GM12878 (cell line): ENCODE data around the gene HOOK2. TPM values are rescaled to one million over a fixed set of nuclear protein-coding genes. Genes with fewer than 3 reads are reported as not detected.

ENCODE experiments used
- ATAC-seq: fragments of 200-7000 bp; cut with Tn5 transposase; 3 replicates; pipeline ENCODE4 v1.9.1; 2020; ENCODE audit warnings: mild to moderate bottlenecking, moderate library complexity
- BruUV-seq: library from RNA; stranded (reverse); fragments of 400-500 nt; replicated peaks from 2 replicates; lab custom pipeline; 2021; lab: Mats Ljungman, UMichigan
- CTCF ChIA-PET: fragments of 300-600 bp; sonication (Branson Sonifier 250); formaldehyde crosslinking; extraction: SDS; loops from one replicate; lab custom pipeline; 2021; ENCODE audit warnings: inconsistent platforms; lab: Yijun Ruan, JAX
- POLR2A ChIA-PET: fragments of 350-600 bp; formaldehyde crosslinking; extraction: SDS; loops from one replicate; lab custom pipeline; 2021; ENCODE audit warnings: inconsistent platforms; lab: Charles Lee
- RAD21 ChIA-PET: fragments of 300-600 bp; sonication (Branson Sonifier 250); formaldehyde crosslinking; loops from one replicate; lab custom pipeline; 2023; ENCODE audit warnings: antibody characterized with exemption; ENCODE audit not compliant: unreplicated experiment; lab: Charles Lee
- SMC1A ChIA-PET: fragments of 300-600 bp; sonication (Branson Sonifier 250); formaldehyde crosslinking; loops from one replicate; lab custom pipeline; 2023; ENCODE audit not compliant: unreplicated experiment, uncharacterized antibody; lab: Charles Lee
- DNase-seq: peaks from one replicate; pipeline ENCODE4 v3.0.0-alpha.2; 2011; ENCODE audit warnings: low read depth, low spot score
- FAIRE-seq: peaks from 3 replicates; lab custom pipeline; 2011; peaks lifted over from hg19 to GRCh38; lab: Jason Lieb, UNC
- H2AFZ ChIP-seq: 2 replicates; pipeline ENCODE4 v1.6.0; 2011; ENCODE audit warnings: low read depth, low read length, control low read depth; ENCODE audit not compliant: control insufficient read depth
- H3K27ac ChIP-seq: 2 replicates; pipeline ENCODE4 v1.5.1; 2011; ENCODE audit warnings: control low read depth; ENCODE audit not compliant: control insufficient read depth, insufficient read depth
- H3K27me3 ChIP-seq, 2 experiments: replicated peaks in 1 of 2; 2 replicates each; pipeline versions ENCODE4 v1.6.0 to v1.6.1; 2011; ENCODE audit warnings: low read length in 1 of 2; ENCODE audit not compliant: control insufficient read depth in 2 of 2, insufficient read depth in 2 of 2
- H3K36me3 ChIP-seq, 2 experiments: 2 replicates each; pipeline ENCODE4 v1.5.1; 2011; ENCODE audit warnings: low read length in 1 of 2; ENCODE audit not compliant: control insufficient read depth in 2 of 2, insufficient read depth in 2 of 2
- H3K4me1 ChIP-seq: 2 replicates; pipeline ENCODE4 v1.6.1; 2011; ENCODE audit warnings: mild to moderate bottlenecking, low read length, moderate library complexity, mixed read lengths; ENCODE audit not compliant: control insufficient read depth, insufficient read depth
- H3K4me2 ChIP-seq: 2 replicates; pipeline ENCODE4 v1.6.0; 2011; ENCODE audit warnings: control low read depth; ENCODE audit not compliant: control insufficient read depth, insufficient read depth
- H3K4me3 ChIP-seq: fragments of 200-600 bp; sonication (generic); 2 replicates; pipeline ENCODE4 v1.5.1; 2016
- H3K79me2 ChIP-seq: 2 replicates; pipeline ENCODE4 v1.6.0; 2011; ENCODE audit warnings: low read length; ENCODE audit not compliant: control insufficient read depth, insufficient read depth
- H3K9ac ChIP-seq: 2 replicates; pipeline ENCODE4 v1.8.0; 2011; ENCODE audit warnings: low read length, control low read depth, mixed read lengths; ENCODE audit not compliant: control insufficient read depth, insufficient read depth
- H3K9me3 ChIP-seq: replicated peaks from 3 replicates; pipeline ENCODE4 v1.5.1; 2011; ENCODE audit warnings: mild to moderate bottlenecking, low read length; ENCODE audit not compliant: control insufficient read depth, insufficient read depth
- H4K20me1 ChIP-seq: 2 replicates; pipeline ENCODE4 v1.6.0; 2011; ENCODE audit not compliant: control insufficient read depth, insufficient read depth
- ATF7 ChIP-seq: fragments of 450-650 bp; IDR thresholded peaks from 2 replicates; pipeline ENCODE4 v1.6.1; 2016; ENCODE audit warnings: low read depth, mild to moderate bottlenecking
- BHLHE40 ChIP-seq, 2 experiments: fragments of 450-650 bp in 1 of 2; IDR thresholded peaks; 2 replicates each; pipeline ENCODE4 v1.6.1; 2011 to 2017; ENCODE audit warnings: low read depth in 2 of 2, borderline replicate concordance in 1 of 2, improper control_type of control experiment in 1 of 2, low read length in 1 of 2, mild to moderate bottlenecking in 1 of 2
- EZH2 ChIP-seq: IDR thresholded peaks from 2 replicates; pipeline ENCODE4 v1.6.1; 2012; ENCODE audit warnings: low read depth, mild to moderate bottlenecking, control low read depth, inconsistent platforms, low read length, borderline replicate concordance; ENCODE audit not compliant: control insufficient read depth
- KAT2A ChIP-seq: conservative IDR thresholded peaks from 2 replicates; pipeline ENCODE4 v1.6.1; 2011; ENCODE audit warnings: low read depth, low read length; ENCODE audit not compliant: control insufficient read depth
- NR2C1 ChIP-seq: fragments of 450-650 bp; IDR thresholded peaks from 2 replicates; pipeline ENCODE4 v1.6.1; 2017; ENCODE audit warnings: antibody characterized with exemption, mild to moderate bottlenecking, moderate library complexity
- POLR2A ChIP-seq: IDR thresholded peaks from 2 replicates; pipeline ENCODE4 v1.6.1; 2011; ENCODE audit warnings: low read depth, mild to moderate bottlenecking, low read length
- RAD51 ChIP-seq: fragments of 450-650 bp; IDR thresholded peaks from 2 replicates; pipeline ENCODE4 v1.6.1; 2016; ENCODE audit warnings: moderate library complexity, mild to moderate bottlenecking, inconsistent platforms
- RCOR1 ChIP-seq: conservative IDR thresholded peaks from 2 replicates; pipeline ENCODE4 v1.6.1; 2012; ENCODE audit warnings: low read depth, low read length, improper control_type of control experiment
- RELA ChIP-seq: fragments of 450-650 bp; IDR thresholded peaks from 2 replicates; pipeline ENCODE4 v1.8.0; 2014; ENCODE audit warnings: borderline replicate concordance; ENCODE audit not compliant: partially characterized antibody
- SIX5 ChIP-seq: IDR thresholded peaks from 2 replicates; pipeline ENCODE4 v1.6.1; 2011; ENCODE audit warnings: mild to moderate bottlenecking, low read depth, low read length, moderate library complexity; ENCODE audit not compliant: severe bottlenecking
- SMARCA5 ChIP-seq: fragments of 450-650 bp; IDR thresholded peaks from 2 replicates; pipeline ENCODE4 v1.6.1; 2017; ENCODE audit warnings: mild to moderate bottlenecking
- TCF12 ChIP-seq: IDR thresholded peaks from 2 replicates; pipeline ENCODE4 v1.6.1; 2011; ENCODE audit warnings: low read depth, mild to moderate bottlenecking, low read length
- WGBS: methylation state at CpG from one replicate; pipeline ENCODE4 v1.1.6; 2016; ENCODE audit warnings: low lambda C conversion rate; ENCODE audit not compliant: insufficient replicate concordance, insufficient coverage; ENCODE audit errors: missing lambda C conversion rate; 5-methylcytosine and 5-hydroxymethylcytosine counted together
- in situ Hi-C: fragments of 300-500 bp; cut with MboI; formaldehyde crosslinking; loops from 9 replicates; pipeline ENCODE4 v1.14.3; 2018; ENCODE audit warnings: mixed read lengths
- intact Hi-C: fragments of 100-400 bp; cut with micrococcal nuclease; formaldehyde crosslinking; loops from one replicate; pipeline ENCODE4 v1.14.2; 2022; ENCODE audit not compliant: unreplicated experiment
- polyA plus RNA-seq, 11 experiments: library from polyadenylated mRNA; depleted of rRNA in 4 of 11; unstranded in 6 of 11; stranded (reverse) in 5 of 11; fragments of >200 nt; fragmentation: Nextera tagmentation in 4 of 11; fragmentation: Illumina TruSeq in 1 of 11; extraction: Ambion mirVana in 4 of 11; extraction: Trizol in 1 of 11; gene quantifications; 1 replicate in 1 of 11; 2 replicates in 10 of 11; pipeline versions ENCODE4 v1.2.1 to v1.2.3, GENCODE V29; 2011 to 2016; ENCODE audit warnings: inconsistent platforms in 2 of 11, missing spikeins in 2 of 11, low read depth in 1 of 11
- total RNA-seq, 4 experiments: library from RNA; depleted of rRNA in 3 of 4; stranded (reverse); fragments of >200 nt in 3 of 4; fragmentation: Illumina TruSeq in 1 of 4; extraction: Trizol in 1 of 4; gene quantifications; 2 replicates each; pipeline versions ENCODE4 v1.2.1 to v1.2.3, GENCODE V29; 2013 to 2021
- TF ChIP-seq, protein P1 (sequence below): IDR thresholded peaks from 2 replicates; pipeline ENCODE4 v1.6.1; 2011; ENCODE audit warnings: low read depth, low read length, improper control_type of control experiment, borderline replicate concordance
- TF ChIP-seq, protein P2 (sequence below): fragments of 450-650 bp; IDR thresholded peaks from 2 replicates; pipeline ENCODE4 v1.6.1; 2018; ENCODE audit warnings: mild to moderate bottlenecking, low read depth, moderate library complexity; ENCODE audit not compliant: partially characterized antibody
- TF ChIP-seq, protein P3 (sequence below): IDR thresholded peaks from 2 replicates; pipeline ENCODE4 v1.6.1; 2011; ENCODE audit warnings: low read depth, mild to moderate bottlenecking, low read length, moderate library complexity, borderline replicate concordance; ENCODE audit errors: extremely low read depth

HOOK2 gene
- total and polyA plus RNA-seq, 10 of the 15 experiments (the other 5 are each of a cell fraction or from before 2014, with no cell fraction given), result 1.5 to 9.6 (median 6.2) TPM

DNA sequence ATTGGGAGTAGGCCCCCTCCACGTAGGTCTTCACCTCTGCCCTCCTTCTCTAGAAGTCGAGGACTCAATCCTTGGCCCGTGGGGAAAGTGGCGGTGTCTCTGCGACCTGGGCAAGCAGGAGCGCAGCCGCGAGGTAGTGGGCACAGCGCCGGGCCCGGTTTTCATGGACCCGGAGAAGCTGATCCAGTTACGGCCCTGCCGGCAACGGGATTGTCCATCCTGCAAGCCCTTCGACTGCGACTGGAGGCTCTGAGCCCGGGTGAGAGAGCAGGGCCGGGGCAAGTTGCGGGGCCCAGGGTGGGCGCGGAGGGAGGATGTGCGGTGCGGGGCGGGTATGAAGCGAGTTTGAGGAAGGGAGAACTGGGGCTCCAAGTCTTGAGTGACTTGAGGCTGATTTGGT lies 28.7 kb upstream of the HOOK2 start:
- no peak overlapping the region for H3K4me3 ChIP-seq
- ATAC-seq (no peak), DNase-seq (no peak), FAIRE-seq (no peak)
- in situ Hi-C loops, result no loop called here
- H4K20me1 ChIP-seq, result no peaks in the 10 kb centered on the region
- ChIA-PET SMC1A (interaction anchor here (0.9 kb wide), 1 partner anchor 42 kb away, joined by 3 read pairs; no protein-coding TSS in a partner anchor), CTCF (interaction anchor here (1.1 to 12.9 kb wide), 3 partner anchors 26 to 41 kb away, joined by 3 to 426 read pairs (median 18); no protein-coding TSS in a partner anchor), RAD21 (no interaction called here), POLR2A (interaction anchor here (0.7 to 0.9 kb wide), 2 partner anchors 9 to 1918 kb away, joined by 5 read pairs; no protein-coding TSS in a partner anchor)
- 71% methylated on average over 19 of the region's 26 CpGs for WGBS
- peaks cover 20% of the 10 kb centered on the region for H3K79me2 ChIP-seq
- H3K4me1 ChIP-seq, result peaks cover 19% of the 10 kb centered on the region
- no peak overlapping the region for H3K9ac ChIP-seq
- H3K4me2 ChIP-seq, result no peak overlapping the region
- no peak overlapping the region for H3K27ac ChIP-seq
- intact Hi-C loops, result no loop called here
- BruUV-seq, result no TSS peak
- H3K27me3 ChIP-seq, result no peaks in the 10 kb centered on the region
- no peak overlapping the region for H2AFZ ChIP-seq
- no peaks in the 10 kb centered on the region for H3K9me3 ChIP-seq
- peaks cover 0 to 1% of the 10 kb centered on the region in 2 experiments; a peak in 3 of 4 replicates for H3K36me3 ChIP-seq
- TF ChIP-seq SMARCA5, result no peak
- TF ChIP-seq RELA, result no peak
- TF ChIP-seq POLR2A, result no peak
- TF ChIP-seq RAD51, result no peak
- TF ChIP-seq KAT2A, result no peak
- TF ChIP-seq BHLHE40 (IDR thresholded peaks at IDR 0.05; ENCODE audit: borderline replicate concordance in 1 of 2, low read depth in 2 of 2, low read length in 1 of 2), result no peak
- TF ChIP-seq NR2C1, result no peak
- no peak for TF ChIP-seq TCF12
- TF ChIP-seq, protein P1, sequence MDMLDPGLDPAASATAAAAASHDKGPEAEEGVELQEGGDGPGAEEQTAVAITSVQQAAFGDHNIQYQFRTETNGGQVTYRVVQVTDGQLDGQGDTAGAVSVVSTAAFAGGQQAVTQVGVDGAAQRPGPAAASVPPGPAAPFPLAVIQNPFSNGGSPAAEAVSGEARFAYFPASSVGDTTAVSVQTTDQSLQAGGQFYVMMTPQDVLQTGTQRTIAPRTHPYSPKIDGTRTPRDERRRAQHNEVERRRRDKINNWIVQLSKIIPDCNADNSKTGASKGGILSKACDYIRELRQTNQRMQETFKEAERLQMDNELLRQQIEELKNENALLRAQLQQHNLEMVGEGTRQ, result no peak
- no peak for TF ChIP-seq ATF7
- TF ChIP-seq SIX5, result no peak
- TF ChIP-seq, protein P2, sequence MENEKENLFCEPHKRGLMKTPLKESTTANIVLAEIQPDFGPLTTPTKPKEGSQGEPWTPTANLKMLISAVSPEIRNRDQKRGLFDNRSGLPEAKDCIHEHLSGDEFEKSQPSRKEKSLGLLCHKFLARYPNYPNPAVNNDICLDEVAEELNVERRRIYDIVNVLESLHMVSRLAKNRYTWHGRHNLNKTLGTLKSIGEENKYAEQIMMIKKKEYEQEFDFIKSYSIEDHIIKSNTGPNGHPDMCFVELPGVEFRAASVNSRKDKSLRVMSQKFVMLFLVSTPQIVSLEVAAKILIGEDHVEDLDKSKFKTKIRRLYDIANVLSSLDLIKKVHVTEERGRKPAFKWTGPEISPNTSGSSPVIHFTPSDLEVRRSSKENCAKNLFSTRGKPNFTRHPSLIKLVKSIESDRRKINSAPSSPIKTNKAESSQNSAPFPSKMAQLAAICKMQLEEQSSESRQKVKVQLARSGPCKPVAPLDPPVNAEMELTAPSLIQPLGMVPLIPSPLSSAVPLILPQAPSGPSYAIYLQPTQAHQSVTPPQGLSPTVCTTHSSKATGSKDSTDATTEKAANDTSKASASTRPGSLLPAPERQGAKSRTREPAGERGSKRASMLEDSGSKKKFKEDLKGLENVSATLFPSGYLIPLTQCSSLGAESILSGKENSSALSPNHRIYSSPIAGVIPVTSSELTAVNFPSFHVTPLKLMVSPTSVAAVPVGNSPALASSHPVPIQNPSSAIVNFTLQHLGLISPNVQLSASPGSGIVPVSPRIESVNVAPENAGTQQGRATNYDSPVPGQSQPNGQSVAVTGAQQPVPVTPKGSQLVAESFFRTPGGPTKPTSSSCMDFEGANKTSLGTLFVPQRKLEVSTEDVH, result no peak
- TF ChIP-seq EZH2, result no peak
- TF ChIP-seq, protein P3, sequence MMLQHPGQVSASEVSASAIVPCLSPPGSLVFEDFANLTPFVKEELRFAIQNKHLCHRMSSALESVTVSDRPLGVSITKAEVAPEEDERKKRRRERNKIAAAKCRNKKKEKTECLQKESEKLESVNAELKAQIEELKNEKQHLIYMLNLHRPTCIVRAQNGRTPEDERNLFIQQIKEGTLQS, result no peak
- TF ChIP-seq RCOR1, result no peak
